Endothelial cell of umbilical vein (primary cell): ENCODE data around the gene FMNL1. TPM values are rescaled to one million over a fixed set of nuclear protein-coding genes. Genes with fewer than 3 reads are reported as not detected.

Source experiments
- BruUV-seq: library from RNA; stranded (reverse); fragments of 400-500 nt; replicated peaks from 2 replicates; lab custom pipeline; 2021; lab: Mats Ljungman, UMichigan
- CTCF ChIA-PET: fragments of 300-600, 350-600 bp; sonication (Branson Sonifier 250); formaldehyde crosslinking; loops from one replicate; lab custom pipeline; 2021; ENCODE audit warnings: antibody characterized with exemption, inconsistent platforms; lab: Charles Lee
- POLR2A ChIA-PET: fragments of 300-600, 350-600 bp; sonication (Branson Sonifier 250); formaldehyde crosslinking; loops from one replicate; lab custom pipeline; 2021; ENCODE audit warnings: antibody characterized with exemption, inconsistent platforms; lab: Charles Lee
- DNase-seq: peaks from one replicate; pipeline ENCODE4 v3.0.0-alpha.2; 2011; ENCODE audit warnings: low read depth, low spot score
- FAIRE-seq: peaks from 2 replicates; lab custom pipeline; 2011; peaks lifted over from hg19 to GRCh38; lab: Jason Lieb, UNC
- H2AFZ ChIP-seq: 2 replicates; pipeline ENCODE4 v1.6.0; 2012; ENCODE audit warnings: low read depth, low read length, control low read depth, inconsistent platforms
- H3K27ac ChIP-seq: 2 replicates; pipeline ENCODE4 v1.5.1; 2011; ENCODE audit warnings: low read depth, mild to moderate bottlenecking, control low read depth, low read length, moderate library complexity; ENCODE audit not compliant: insufficient read depth
- H3K27me3 ChIP-seq, 2 experiments: 2 replicates each; pipeline versions ENCODE4 v1.6.0 to v1.6.1; 2011; ENCODE audit warnings: low read length in 2 of 2, mixed read lengths in 1 of 2; ENCODE audit not compliant: control insufficient read depth in 2 of 2, insufficient read depth in 2 of 2
- H3K36me3 ChIP-seq, 2 experiments: 2 replicates in 1 of 2; 3 replicates in 1 of 2; pipeline ENCODE4 v1.5.1; 2011; ENCODE audit warnings: low read length in 2 of 2, mild to moderate bottlenecking in 1 of 2, moderate library complexity in 1 of 2; ENCODE audit not compliant: control insufficient read depth in 2 of 2, insufficient read depth in 2 of 2; ENCODE audit errors: extremely low read depth in 1 of 2
- H3K4me1 ChIP-seq: 3 replicates; pipeline ENCODE4 v1.5.1; 2011; ENCODE audit warnings: mild to moderate bottlenecking, low read length; ENCODE audit not compliant: control insufficient read depth, insufficient read depth; ENCODE audit errors: extremely low read depth
- H3K4me2 ChIP-seq: 2 replicates; pipeline ENCODE4 v1.6.1; 2011; ENCODE audit warnings: low read length, control low read depth, mixed read lengths; ENCODE audit not compliant: insufficient read depth
- H3K4me3 ChIP-seq, 3 experiments: fragments of 200-600 bp in 1 of 3; sonication (generic), shearing (Covaris generic) in 1 of 3; replicated peaks in 1 of 3; 2 replicates each; pipeline ENCODE4 v1.5.1; 2011 to 2016; ENCODE audit warnings: control low read depth in 3 of 3, low read length in 3 of 3, mild to moderate bottlenecking in 2 of 3, inconsistent platforms in 1 of 3, low read depth in 1 of 3, moderate library complexity in 1 of 3; ENCODE audit not compliant: insufficient read depth in 1 of 3
- H3K79me2 ChIP-seq: 2 replicates; pipeline ENCODE4 v1.6.0; 2012; ENCODE audit warnings: low read length, inconsistent platforms; ENCODE audit not compliant: control insufficient read depth, insufficient read depth
- H3K9ac ChIP-seq: replicated peaks from 2 replicates; pipeline ENCODE3; 2011; ENCODE audit warnings: low read length, control low read depth; ENCODE audit not compliant: insufficient read depth; ENCODE audit errors: extremely low read depth
- H3K9me1 ChIP-seq: replicated peaks from 3 replicates; pipeline ENCODE4 v1.6.0; 2011; ENCODE audit warnings: mild to moderate bottlenecking, low read length; ENCODE audit not compliant: control insufficient read depth, insufficient read depth; ENCODE audit errors: extremely low read depth
- H3K9me3 ChIP-seq: replicated peaks from 2 replicates; pipeline ENCODE4 v1.5.1; 2012; ENCODE audit warnings: low read length, inconsistent platforms; ENCODE audit not compliant: control insufficient read depth, insufficient read depth
- H4K20me1 ChIP-seq: replicated peaks from 2 replicates; pipeline ENCODE3; 2011; ENCODE audit warnings: mild to moderate bottlenecking, low read length; ENCODE audit not compliant: control insufficient read depth, insufficient read depth; ENCODE audit errors: extremely low read depth
- EZH2 ChIP-seq: IDR thresholded peaks from 2 replicates; pipeline ENCODE4 v1.6.1; 2012; ENCODE audit warnings: borderline replicate concordance, low read depth, mild to moderate bottlenecking, moderate library complexity, low read length, inconsistent platforms; ENCODE audit not compliant: severe bottlenecking
- FOS ChIP-seq: IDR thresholded peaks from 2 replicates; pipeline ENCODE4 v1.6.1; 2011; ENCODE audit warnings: mild to moderate bottlenecking, low read length, moderate library complexity, borderline replicate concordance; ENCODE audit not compliant: insufficient read depth
- GATA2 ChIP-seq: IDR thresholded peaks from 2 replicates; pipeline ENCODE4 v1.7.0; 2011; ENCODE audit warnings: low read depth, mild to moderate bottlenecking, moderate library complexity, mixed read lengths, low read length; ENCODE audit not compliant: insufficient read length, insufficient read depth
- JUN ChIP-seq: IDR thresholded peaks from 2 replicates; pipeline ENCODE4 v1.6.1; 2011; ENCODE audit warnings: borderline replicate concordance, low read depth; ENCODE audit not compliant: insufficient read length, insufficient read depth
- MYC ChIP-seq: IDR thresholded peaks from one replicate; pipeline ENCODE4 v1.6.1; 2011; ENCODE audit warnings: mild to moderate bottlenecking, low read depth, low read length
- POLR2A ChIP-seq: IDR thresholded peaks from 2 replicates; pipeline ENCODE4 v1.6.1; 2012; ENCODE audit warnings: low read depth, mild to moderate bottlenecking, control low read depth, low read length
- POLR2AphosphoS5 ChIP-seq: IDR thresholded peaks from 2 replicates; pipeline ENCODE4 v1.6.1; 2012; ENCODE audit warnings: low read depth, mild to moderate bottlenecking, control low read depth, low read length, moderate library complexity; ENCODE audit not compliant: insufficient read depth
- dilution Hi-C: fragments of 300-500 bp; cut with MboI; formaldehyde crosslinking; loops from one replicate; pipeline ENCODE4 v1.15.0; 2019; ENCODE audit warnings: low sequenced_read_pairs; ENCODE audit not compliant: extremely low pct_ligation_motif_present
- intact Hi-C: fragments of 100-400 bp; cut with micrococcal nuclease; formaldehyde crosslinking; loops from one replicate; pipeline ENCODE4 v1.10.0; 2022
- polyA plus RNA-seq, 4 experiments: library from polyadenylated mRNA; depleted of rRNA in 3 of 4; stranded (reverse) in 3 of 4; unstranded in 1 of 4; fragments of >200 nt; gene quantifications; 2 replicates each; pipeline versions ENCODE4 v1.2.1 to v1.2.3, GENCODE V29; 2011 to 2012; ENCODE audit warnings: missing spikeins in 1 of 4
- total RNA-seq: library from RNA; stranded (reverse); gene quantifications from 2 replicates; pipeline ENCODE4 v1.2.3, GENCODE V29; 2021
- TF ChIP-seq, protein P1 (sequence below), 2 donors: IDR thresholded peaks; 1 replicate in 1 of 2; 2 replicates in 1 of 2; pipeline ENCODE4 v1.5.1; 2011; ENCODE audit warnings: low read length in 2 of 2, mild to moderate bottlenecking in 2 of 2, moderate library complexity in 2 of 2, control low read depth in 1 of 2, inconsistent platforms in 1 of 2, low read depth in 1 of 2; ENCODE audit not compliant: insufficient read depth in 1 of 2; ENCODE audit errors: extremely low read depth in 1 of 2
- TF ChIP-seq, protein P2 (sequence below): IDR thresholded peaks from 2 replicates; pipeline ENCODE4 v1.6.1; 2011; ENCODE audit not compliant: insufficient read depth, insufficient read length

Gene FMNL1
- total and polyA plus RNA-seq, 2 donors (not counting 3 experiments of a cell fraction or from before 2014, with no cell fraction given), result 0.95 to 1.6 TPM

DNA sequence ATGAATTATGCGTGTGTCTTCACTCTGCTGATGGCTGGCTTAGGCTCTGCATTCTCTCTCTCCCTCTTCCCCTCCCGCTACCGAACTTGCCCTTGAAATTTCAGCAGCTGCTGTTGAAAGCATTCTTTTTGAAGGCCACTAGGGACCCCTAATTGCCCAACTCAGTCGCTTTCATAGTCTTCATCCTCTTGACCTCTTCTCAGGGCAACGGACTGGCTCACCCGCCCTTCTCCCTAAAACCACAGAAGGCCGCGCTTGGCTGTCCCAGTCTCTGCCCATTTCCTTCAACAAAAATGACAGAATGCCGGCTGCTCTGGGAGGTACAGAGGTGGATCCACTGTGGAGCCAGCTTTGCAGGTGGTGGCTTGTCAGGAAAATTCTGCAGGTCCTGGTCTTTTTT is 21.0 kb upstream of the FMNL1 start:
- H3K4me3 ChIP-seq, result no peak overlapping the region
- CTCF ChIA-PET, result interaction anchor here (0.7 to 10.5 kb wide), 5 partner anchors 35 to 67 kb away, joined by 3 to 476 read pairs (median 10); partner anchors contain the start of genes ACBD4 and PLCD3
- BruUV-seq, result no TSS peak
- no peaks in the 10 kb centered on the region for H3K27me3 ChIP-seq
- no peak overlapping the region for H2AFZ ChIP-seq
- dilution Hi-C loops (no loop called here), intact Hi-C loops (no loop called here)
- no peaks in the 10 kb centered on the region for H4K20me1 ChIP-seq
- DNase-seq, result no peak
- no peaks in the 10 kb centered on the region for H3K79me2 ChIP-seq
- no peaks in the 10 kb centered on the region for H3K9me3 ChIP-seq
- no peak for TF ChIP-seq JUN
- no peak for TF ChIP-seq EZH2
- TF ChIP-seq GATA2, result no peak
- no peak for TF ChIP-seq MYC
- TF ChIP-seq POLR2AphosphoS5, result no peak
- no peak for TF ChIP-seq POLR2A
- TF ChIP-seq, protein P1, sequence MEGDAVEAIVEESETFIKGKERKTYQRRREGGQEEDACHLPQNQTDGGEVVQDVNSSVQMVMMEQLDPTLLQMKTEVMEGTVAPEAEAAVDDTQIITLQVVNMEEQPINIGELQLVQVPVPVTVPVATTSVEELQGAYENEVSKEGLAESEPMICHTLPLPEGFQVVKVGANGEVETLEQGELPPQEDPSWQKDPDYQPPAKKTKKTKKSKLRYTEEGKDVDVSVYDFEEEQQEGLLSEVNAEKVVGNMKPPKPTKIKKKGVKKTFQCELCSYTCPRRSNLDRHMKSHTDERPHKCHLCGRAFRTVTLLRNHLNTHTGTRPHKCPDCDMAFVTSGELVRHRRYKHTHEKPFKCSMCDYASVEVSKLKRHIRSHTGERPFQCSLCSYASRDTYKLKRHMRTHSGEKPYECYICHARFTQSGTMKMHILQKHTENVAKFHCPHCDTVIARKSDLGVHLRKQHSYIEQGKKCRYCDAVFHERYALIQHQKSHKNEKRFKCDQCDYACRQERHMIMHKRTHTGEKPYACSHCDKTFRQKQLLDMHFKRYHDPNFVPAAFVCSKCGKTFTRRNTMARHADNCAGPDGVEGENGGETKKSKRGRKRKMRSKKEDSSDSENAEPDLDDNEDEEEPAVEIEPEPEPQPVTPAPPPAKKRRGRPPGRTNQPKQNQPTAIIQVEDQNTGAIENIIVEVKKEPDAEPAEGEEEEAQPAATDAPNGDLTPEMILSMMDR (IDR thresholded peaks at IDR 0.05; ENCODE audit: extremely low read depth in 1 of 2, insufficient read depth in 1 of 2, low read depth in 1 of 2, low read length in 2 of 2), result no peak
- TF ChIP-seq, protein P2, sequence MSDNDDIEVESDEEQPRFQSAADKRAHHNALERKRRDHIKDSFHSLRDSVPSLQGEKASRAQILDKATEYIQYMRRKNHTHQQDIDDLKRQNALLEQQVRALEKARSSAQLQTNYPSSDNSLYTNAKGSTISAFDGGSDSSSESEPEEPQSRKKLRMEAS, result no peak
- TF ChIP-seq FOS, result no peak
- FAIRE-seq, result no peak
- peaks cover 2% of the 10 kb centered on the region for H3K4me1 ChIP-seq
- H3K9ac ChIP-seq, result no peak overlapping the region
- H3K9me1 ChIP-seq, result no peaks in the 10 kb centered on the region
- H3K4me2 ChIP-seq, result no peak overlapping the region
- H3K27ac ChIP-seq, result no peak overlapping the region
- no peaks in the 10 kb centered on the region for H3K36me3 ChIP-seq
- POLR2A ChIA-PET, result interaction anchor here (0.9 kb wide), 1 partner anchor 52 kb away, joined by 3 read pairs; the partner anchor contains the start of gene HEXIM1
